Measurements from ENCODE around the gene FCER1G.
"Not testable (repeated sequence)": the region's sequence is repeated elsewhere in the genome, so short reads cannot be mapped to it uniquely, and the experiment has no call there.

FCER1G gene

GRCh38 chr1:161209790-161210409, 5.2 kb upstream of the FCER1G start:
- DNase-seq = peak; percentile 74

DNA sequence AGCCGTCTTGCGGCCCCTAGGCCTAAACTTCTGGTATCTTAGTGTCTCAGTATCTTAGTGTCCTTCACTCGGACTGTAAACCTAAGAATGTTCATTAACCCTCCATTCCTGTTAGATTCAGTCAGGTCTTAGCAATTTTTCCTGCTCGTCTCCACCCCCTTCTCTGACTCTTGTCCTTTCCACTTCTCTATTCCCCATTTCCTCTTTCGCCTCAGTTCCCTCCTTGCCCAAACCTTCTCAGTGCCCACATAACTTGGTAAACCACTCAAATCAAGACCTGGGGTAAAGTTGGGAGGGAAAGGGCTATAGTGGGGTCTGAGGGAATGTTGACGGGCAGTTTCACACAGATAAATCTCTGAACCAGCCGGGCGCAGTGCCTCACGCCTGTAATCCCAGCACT, 726 bp upstream of the FCER1G start:
- DNase-seq = no peak

DNA sequence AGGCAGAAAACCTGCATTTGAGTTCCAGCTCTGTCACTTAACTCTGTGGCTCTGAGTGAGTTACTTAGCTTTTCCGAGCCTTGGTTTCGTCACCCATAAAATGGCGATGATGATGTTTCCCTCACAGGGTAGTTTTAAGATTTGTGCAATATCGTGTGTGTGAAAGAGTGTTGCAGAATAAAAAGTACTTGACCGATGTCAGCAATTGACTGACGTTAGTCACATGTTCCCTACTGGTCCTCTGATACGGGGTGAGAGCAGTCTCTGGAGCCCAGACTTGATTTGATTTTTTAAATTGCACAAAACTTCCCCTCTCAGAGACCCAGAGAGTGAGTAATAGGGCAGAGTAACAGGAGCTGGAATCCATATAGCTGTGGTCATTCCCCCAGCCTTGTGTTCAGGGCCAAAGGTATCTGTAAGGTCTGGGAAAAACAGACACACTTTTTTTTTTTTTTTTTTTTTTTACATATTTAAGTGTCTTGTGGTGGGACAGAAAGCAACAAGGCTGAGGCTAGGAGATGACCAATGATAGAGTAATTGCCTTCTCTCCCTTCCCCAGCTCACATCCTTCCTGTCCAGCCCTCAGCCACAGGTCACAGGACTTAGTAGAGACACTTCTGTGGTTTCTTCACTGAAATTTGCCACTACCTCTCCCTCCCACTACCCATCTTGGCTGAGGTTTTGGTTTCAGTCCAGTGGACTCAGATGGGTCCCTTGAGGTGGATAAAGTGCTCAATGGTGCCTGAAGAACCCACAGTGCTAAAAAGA, 2.0 kb downstream of the FCER1G start:
- DNase-seq = no peak

DNA sequence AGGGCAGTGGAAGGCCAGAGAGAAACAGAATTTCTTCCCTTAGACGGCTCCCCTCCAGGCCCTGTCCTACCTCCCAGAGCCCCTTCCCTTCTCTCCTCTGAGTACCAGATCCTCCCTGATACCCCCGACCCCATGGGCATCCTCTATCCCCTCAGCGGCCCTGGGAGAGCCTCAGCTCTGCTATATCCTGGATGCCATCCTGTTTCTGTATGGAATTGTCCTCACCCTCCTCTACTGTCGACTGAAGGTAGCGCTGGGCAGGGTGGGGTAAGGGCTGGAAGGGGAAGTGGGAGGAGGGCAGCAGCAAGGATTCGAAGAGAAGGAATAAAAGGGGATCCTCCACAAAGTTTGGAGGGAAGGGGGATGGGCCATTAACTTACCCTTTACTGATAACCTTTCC, 2.7 kb downstream of the FCER1G start:
- DNase-seq = no peak

GRCh38 chr1:161218301-161219077, 3.4 kb downstream of the FCER1G start:
- DNase-seq = no peak

GRCh38 chr1:161219078-161219892, 4.2 kb downstream of the FCER1G start:
- no peak for DNase-seq

DNA sequence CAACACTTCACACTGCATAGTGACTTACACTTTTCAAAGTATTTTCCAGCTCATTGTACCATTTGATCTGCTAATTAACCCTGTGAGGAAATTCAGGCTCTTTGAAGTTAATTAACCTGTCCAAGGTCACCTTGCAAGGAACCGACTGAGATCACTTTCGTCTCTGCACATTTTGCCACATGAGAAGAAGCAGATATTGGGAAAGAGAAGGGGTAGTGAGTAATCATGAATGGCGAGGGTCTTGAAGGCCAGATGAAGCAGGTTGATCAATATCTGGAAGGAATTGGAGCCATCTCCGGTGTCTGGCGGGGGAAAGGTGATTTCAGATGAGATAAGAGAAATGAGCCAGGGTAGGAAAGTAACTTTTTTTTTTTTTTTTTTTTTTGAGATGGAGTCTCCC, 4.9 kb downstream of the FCER1G start:
- no peak for DNase-seq

GRCh38 chr1:161222175-161223019, 7.3 kb downstream of the FCER1G start:
- no peak for DNase-seq

- no peak for DNase-seq
These were observed 9.0 kb downstream of the FCER1G start for GRCh38 chr1:161223805-161224694.

GRCh38 chr1:161224695-161225087, 9.6 kb downstream of the FCER1G start:
- not testable (repeated sequence) for DNase-seq

DNA sequence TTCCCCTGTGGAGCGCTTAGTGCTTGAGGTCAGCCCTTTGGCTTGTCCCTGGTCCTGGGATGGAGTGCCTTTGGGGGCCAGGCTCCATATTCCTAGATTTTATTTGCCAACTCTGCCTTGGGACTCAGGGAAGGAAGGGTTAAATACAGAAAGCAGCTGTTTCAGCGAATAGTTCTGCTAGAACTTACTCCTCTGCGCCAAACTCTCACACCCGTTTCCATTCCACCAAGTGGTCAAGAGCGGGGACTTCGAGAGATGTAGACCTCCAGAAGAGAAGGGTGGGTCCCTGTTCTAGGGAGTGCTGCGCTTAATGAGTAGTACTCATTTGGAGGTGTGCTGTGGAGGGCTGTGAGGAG, 10.1 kb downstream of the FCER1G start:
- DNase-seq = no peak

DNA sequence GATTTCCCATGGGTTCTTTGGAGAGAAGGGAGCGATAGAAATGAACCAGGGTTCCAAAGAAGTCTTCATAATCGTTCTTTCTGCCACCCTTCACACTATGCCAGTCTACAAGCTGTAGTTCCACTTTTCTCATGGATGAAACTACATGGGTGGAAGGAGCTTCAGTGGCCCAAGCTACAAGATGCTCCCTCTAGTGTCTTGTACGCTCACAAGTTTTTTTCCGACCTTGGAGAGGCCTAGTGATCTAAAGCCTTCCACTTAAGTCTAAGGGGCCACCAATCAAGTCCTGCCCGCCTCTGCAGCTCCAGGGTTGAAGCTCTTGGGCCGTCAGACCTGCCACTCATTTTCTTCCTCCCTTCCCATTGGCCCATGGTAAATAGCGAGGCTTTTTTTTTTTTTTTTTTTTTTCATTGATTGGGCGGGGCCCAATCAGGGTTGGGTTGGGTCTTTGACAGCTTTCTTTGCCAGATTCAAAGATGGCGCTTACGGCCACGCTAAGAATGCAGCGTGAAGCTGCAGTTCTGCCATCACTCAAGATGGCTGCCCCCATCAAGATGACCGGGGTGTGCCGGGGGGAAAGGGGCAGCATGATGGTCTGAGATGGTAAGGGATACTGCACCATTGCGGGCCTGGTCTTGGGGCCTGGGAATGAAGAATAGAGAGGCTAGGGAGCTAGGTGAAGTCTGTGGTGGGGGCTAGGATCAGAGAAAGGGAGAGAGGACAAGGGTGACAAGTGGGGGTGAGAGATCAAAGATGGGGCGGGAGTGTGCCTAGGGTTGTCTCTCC, 10.6 kb downstream of the FCER1G start, which contains the start of gene TOMM40L:
Gene TOMM40L, plus strand, starts transcription at position 527 of the 786 bp plus-strand sequence. CDS start 430 bp downstream, outside the sequence.
- peak; percentile 97 for DNase-seq

DNA sequence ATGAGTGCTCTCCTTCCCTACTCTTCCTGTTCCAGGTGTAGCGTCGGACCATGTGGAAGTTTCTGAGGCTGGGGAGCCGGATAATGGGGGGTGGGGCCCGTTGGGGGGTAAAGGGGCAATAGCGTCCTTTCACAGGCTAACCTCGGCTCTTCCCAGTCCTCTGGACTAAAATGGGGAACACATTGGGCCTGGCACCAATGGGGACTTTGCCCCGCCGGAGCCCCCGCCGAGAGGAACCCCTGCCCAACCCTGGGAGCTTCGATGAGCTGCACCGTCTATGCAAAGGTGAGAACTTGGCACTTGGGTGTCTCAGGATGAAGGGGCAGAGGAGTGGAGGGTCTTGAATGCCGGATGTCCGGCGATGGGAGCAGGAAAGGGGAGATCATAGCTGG, 11.2 kb downstream of the FCER1G start:
- DNase-seq = no peak

- no peak for DNase-seq
These were observed 11.7 kb downstream of the FCER1G start for GRCh38 chr1:161226759-161227158.

DNA sequence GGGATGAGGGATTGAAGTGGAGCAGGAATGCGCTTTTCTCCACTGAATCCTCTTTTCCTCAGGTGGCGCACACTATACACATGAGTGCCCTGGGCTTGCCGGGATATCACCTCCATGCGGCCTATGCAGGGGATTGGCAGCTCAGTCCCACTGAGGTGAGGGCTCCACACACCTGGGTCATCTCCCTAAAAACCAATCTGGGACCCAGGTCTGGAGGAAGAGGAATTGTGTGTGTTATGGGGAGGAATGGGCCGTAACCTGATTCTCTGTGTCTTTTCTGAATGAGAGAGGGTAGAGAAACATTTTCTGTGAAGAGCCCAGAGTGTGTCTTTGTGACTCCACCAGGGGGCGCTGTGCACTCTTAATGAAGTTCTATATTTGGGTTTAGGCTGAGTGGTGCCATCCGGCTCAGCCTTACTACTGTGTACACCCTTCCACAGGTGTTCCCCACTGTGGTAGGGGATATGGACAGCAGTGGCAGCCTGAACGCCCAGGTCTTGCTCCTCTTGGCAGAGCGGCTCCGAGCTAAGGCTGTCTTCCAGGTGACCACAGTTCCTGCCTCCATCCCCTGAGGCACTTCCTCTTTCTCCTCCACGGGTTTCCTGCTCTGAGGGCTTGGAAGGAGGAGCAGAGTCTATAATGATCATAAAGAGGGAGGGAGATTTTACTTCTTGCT, 12.2 kb downstream of the FCER1G start:
- peak; percentile 87 for DNase-seq

DNA sequence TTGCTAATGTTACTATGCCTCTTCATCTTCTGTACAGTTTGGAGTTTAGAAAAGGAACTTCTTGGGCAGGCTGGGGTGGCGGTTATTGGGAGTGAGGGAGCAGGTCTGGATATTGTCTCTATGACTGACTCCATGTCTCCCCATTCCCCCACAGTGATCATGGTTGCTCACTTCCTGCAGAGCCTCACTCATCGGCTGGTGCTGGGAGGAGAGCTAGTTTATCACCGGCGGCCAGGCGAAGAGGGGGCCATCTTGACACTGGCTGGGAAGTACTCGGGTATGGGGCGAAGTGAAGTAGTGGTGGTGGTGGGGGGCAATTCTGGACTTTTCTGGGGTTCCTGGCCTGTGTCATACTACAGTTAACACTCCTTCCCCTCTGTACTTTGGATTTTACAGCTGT, 12.9 kb downstream of the FCER1G start:
- DNase-seq = no peak

- DNase-seq = no peak
These were observed 14.8 kb downstream of the FCER1G start for GRCh38 chr1:161229896-161230295.

DNA sequence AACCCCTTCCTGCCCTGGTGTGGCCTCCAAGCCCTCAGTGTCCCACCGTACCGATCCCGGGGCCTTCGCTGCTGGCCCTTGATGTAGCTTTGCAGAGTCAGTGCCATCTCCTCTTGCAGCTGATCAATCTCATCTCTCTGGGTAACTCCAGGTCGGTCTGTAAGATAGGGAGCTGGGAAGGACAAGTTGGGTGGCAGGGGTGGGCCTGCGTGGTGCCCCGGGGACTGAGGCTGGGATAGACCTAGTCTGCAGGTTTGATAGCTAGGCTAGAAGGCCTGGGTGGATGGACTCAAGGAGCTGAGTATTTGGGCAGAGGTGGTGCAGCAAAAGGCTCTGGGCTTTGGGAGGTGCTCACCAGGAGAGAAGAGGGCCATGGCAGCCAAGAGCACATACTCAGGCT, 15.7 kb downstream of the FCER1G start:
- DNase-seq = no peak

DNA sequence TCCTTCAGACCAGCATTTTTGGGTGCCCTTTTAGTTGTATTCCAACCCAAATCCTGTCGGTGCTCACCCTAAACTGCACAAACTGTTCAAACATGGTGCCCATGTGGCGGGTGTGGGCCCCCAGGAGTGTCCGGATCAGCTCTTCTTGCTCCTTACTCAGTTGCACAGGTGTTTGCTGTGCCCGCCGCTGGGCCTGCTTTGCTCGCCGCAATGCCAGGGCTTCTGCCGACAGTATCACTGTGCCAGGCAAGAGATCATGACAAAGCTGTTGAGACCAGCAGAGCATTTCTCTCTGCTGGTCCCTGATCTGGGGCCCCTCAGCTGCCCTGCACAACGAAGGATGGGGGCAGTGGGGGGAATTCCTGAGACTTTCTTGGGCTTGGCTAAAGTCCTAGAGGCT, 18.0 kb downstream of the FCER1G start:
- DNase-seq = no peak

All from activated CD4-positive, alpha-beta T cell treated with anti-CD3 and anti-CD28 coated beads, Interleukin-2, amount 50 U/mL, for 16 hours (primary cell).